Panc1 (cell line): ENCODE data around the gene CYP2B6. TPM values are rescaled to one million over a fixed set of nuclear protein-coding genes. Genes with fewer than 3 reads are reported as not detected.
A peak's percentile ranks its signal among the peaks of the same experiment; 100 is the strongest.
"Not testable (repeated sequence)": the region's sequence is repeated elsewhere in the genome, so short reads cannot be mapped to it uniquely, and the experiment has no call there.

ENCODE experiments used
- ATAC-seq: fragments of 200-7000 bp; cut with Tn5 transposase; 2 replicates; pipeline ENCODE4 v1.9.1; 2020; ENCODE audit warnings: mild to moderate bottlenecking, moderate library complexity
- BruUV-seq: library from RNA; stranded (reverse); fragments of 400-500 nt; replicated peaks from 2 replicates; lab custom pipeline; 2021; lab: Mats Ljungman, UMichigan
- CTCF ChIA-PET: fragments of 300-600 bp; sonication (Branson Sonifier 250); formaldehyde crosslinking; loops from one replicate; lab custom pipeline; 2022; ENCODE audit warnings: antibody characterized with exemption; lab: Charles Lee
- POLR2A ChIA-PET: fragments of 300-600 bp; sonication (Branson Sonifier 250); formaldehyde crosslinking; loops from one replicate; lab custom pipeline; 2022; ENCODE audit warnings: antibody characterized with exemption; lab: Charles Lee
- DNase-seq: peaks from one replicate; pipeline ENCODE4 v3.0.0-alpha.2; 2010; ENCODE audit warnings: low read depth, low spot score
- H3K27ac ChIP-seq: 2 replicates; pipeline ENCODE4 v1.5.1; 2011; ENCODE audit warnings: mild to moderate bottlenecking, low read length, inconsistent platforms
- H3K27me3 ChIP-seq: fragments of 200-500 bp; sonication (Bioruptor generic); 2 replicates; pipeline ENCODE4 v1.6.0; 2014; ENCODE audit warnings: low read length, inconsistent platforms; ENCODE audit not compliant: control insufficient read depth, insufficient read depth
- H3K36me3 ChIP-seq: fragments of 200-500 bp; sonication (Bioruptor generic); 2 replicates; pipeline ENCODE4 v1.5.1; 2014; ENCODE audit warnings: inconsistent platforms, mild to moderate bottlenecking, low read length, moderate library complexity; ENCODE audit not compliant: control insufficient read depth, insufficient read depth
- H3K4me1 ChIP-seq: 2 replicates; pipeline ENCODE4 v1.5.1; 2011; ENCODE audit warnings: inconsistent platforms, mild to moderate bottlenecking, low read length, moderate library complexity; ENCODE audit not compliant: control insufficient read depth, insufficient read depth
- H3K4me3 ChIP-seq, 2 experiments: 2 replicates each; pipeline ENCODE4 v1.5.1; 2011 to 2012; ENCODE audit warnings: low read depth in 2 of 2, low read length in 2 of 2, mild to moderate bottlenecking in 2 of 2, inconsistent platforms in 1 of 2, moderate library complexity in 1 of 2
- H3K9me3 ChIP-seq: fragments of 200-500 bp; sonication (Bioruptor generic); 2 replicates; pipeline ENCODE4 v1.5.1; 2014; ENCODE audit warnings: low read depth, mild to moderate bottlenecking, inconsistent platforms, low read length, moderate library complexity; ENCODE audit not compliant: control insufficient read depth, insufficient read depth
- CTCF ChIP-seq: fragments of 450-650 bp; IDR thresholded peaks from 2 replicates; pipeline ENCODE4 v1.5.1; 2017; ENCODE audit warnings: mild to moderate bottlenecking
- POLR2AphosphoS5 ChIP-seq: IDR thresholded peaks from 2 replicates; pipeline ENCODE4 v1.6.1; 2012; ENCODE audit warnings: mild to moderate bottlenecking, low read depth, low read length, moderate library complexity
- REST ChIP-seq, 2 experiments: IDR thresholded peaks; 2 replicates each; pipeline ENCODE4 v1.6.1; 2011 to 2012; ENCODE audit warnings: low read depth in 2 of 2, control low read depth in 1 of 2, low read length in 1 of 2, mild to moderate bottlenecking in 1 of 2, moderate library complexity in 1 of 2; ENCODE audit not compliant: insufficient read depth in 1 of 2
- SIN3A ChIP-seq: IDR thresholded peaks from 2 replicates; pipeline ENCODE4 v1.6.1; 2012; ENCODE audit warnings: low read depth, mild to moderate bottlenecking, low read length, moderate library complexity, borderline replicate concordance; ENCODE audit not compliant: insufficient read depth
- TCF7L2 ChIP-seq: IDR thresholded peaks from 2 replicates; pipeline ENCODE4 v1.6.1; 2011; ENCODE audit warnings: mild to moderate bottlenecking, low read depth, low read length, inconsistent platforms
- in situ Hi-C: cut with HindIII; loops from 2 replicates; pipeline ENCODE4 v1.10.0; 2016; ENCODE audit warnings: low sequenced_read_pairs, low pct_unique_long_range_greater_than_20kb
- intact Hi-C: fragments of 100-400 bp; cut with micrococcal nuclease; formaldehyde crosslinking; loops from one replicate; pipeline ENCODE4 v1.10.0; 2022; ENCODE audit not compliant: unreplicated experiment
- total RNA-seq: library from RNA; stranded (reverse); gene quantifications from one replicate; pipeline ENCODE4 v1.2.1, GENCODE V29; 2021; ENCODE audit not compliant: unreplicated experiment

Gene CYP2B6
- total RNA-seq, 1 experiment from 2014 or later = 0.26 TPM

DNA sequence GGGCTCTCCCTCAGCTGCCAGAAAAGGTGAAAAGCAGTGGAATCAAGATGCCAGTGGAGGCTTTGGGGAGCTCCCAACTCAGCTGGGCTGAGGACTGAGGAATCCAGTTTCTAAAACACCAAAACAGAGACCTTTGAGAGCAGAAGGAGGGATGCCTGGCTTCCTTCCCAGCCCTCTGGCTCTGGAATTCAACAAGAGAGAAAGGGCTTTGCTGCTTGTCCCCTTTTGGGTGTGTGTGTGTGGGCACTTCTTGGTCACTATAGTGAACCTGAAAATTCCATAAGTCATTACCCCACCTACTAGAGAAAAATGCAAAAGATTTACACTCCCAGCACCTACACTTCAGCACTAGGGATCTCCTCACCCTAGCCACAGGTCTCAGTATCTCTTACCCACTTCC is 30.3 kb upstream of the CYP2B6 start:
- intact Hi-C loops = no loop called here
- in situ Hi-C loops = no loop called here
- ChIA-PET POLR2A (no interaction called here), CTCF (no interaction called here)
- Histone ChIP-seq H3K9me3 (no peaks in the 10 kb centered on the region), H3K27me3 (no peaks in the 10 kb centered on the region), H3K4me3 (no peak overlapping the region), H3K27ac (peak overlapping the region; percentile 57; the same call in 1 of the 2 replicates), H3K4me1 (peaks cover 12% of the 10 kb centered on the region), H3K36me3 (no peaks in the 10 kb centered on the region)
- TF ChIP-seq SIN3A (no peak), CTCF (no peak), REST (IDR thresholded peaks at IDR 0.05; ENCODE audit: insufficient read depth in 1 of 2, low read depth in 2 of 2, low read length in 1 of 2) (no peak), TCF7L2 (no peak), POLR2AphosphoS5 (no peak)
- no TSS peak for BruUV-seq
- ATAC-seq (no peak), DNase-seq (no peak)

DNA sequence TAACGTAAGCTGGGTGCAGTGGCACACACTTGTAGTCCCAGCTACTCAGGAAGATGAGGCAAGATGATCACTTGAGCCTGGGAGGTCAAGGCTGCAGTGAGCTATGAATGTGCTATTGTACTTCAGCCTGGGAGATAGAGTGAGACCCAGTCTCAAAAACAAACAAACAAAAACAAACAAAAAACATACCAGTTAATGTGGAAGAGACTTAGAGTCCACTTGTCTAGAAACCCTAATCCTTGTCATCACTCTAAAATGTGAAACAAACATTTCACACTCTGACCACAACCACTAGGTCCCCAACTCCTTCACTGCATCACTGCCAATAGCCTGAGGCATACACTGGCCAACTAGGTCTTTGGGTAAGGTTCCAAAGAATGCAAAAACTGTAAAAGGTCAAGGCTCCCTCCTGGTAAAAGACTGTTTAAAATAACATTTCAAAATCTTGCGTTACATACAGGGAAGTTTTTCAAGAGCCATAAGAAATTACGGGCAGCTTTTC is 28.6 kb upstream of the CYP2B6 start:
- POLR2A ChIA-PET = no interaction called here
- TF ChIP-seq TCF7L2 = peak; percentile 50; the same call in 1 of the 2 replicates
- peak; percentile 35; the same call in 1 of the 2 replicates for TF ChIP-seq POLR2AphosphoS5
- no peak for TF ChIP-seq CTCF
- Histone ChIP-seq H3K9me3 (no peaks in the 10 kb centered on the region), H3K36me3 (no peaks in the 10 kb centered on the region), H3K27me3 (no peaks in the 10 kb centered on the region), H3K4me3 (peak overlapping the region in 1 of 2 experiments; percentile 11; a peak in 1 of 4 replicates), H3K27ac (peak overlapping the region; percentile 89), H3K4me1 (peaks cover 12% of the 10 kb centered on the region)
- DNase-seq = peak; percentile 27
- in situ Hi-C loops (no loop called here), intact Hi-C loops (no loop called here)
- peak; percentile 96 for ATAC-seq
- CTCF ChIA-PET = no interaction called here
- BruUV-seq = no TSS peak

DNA sequence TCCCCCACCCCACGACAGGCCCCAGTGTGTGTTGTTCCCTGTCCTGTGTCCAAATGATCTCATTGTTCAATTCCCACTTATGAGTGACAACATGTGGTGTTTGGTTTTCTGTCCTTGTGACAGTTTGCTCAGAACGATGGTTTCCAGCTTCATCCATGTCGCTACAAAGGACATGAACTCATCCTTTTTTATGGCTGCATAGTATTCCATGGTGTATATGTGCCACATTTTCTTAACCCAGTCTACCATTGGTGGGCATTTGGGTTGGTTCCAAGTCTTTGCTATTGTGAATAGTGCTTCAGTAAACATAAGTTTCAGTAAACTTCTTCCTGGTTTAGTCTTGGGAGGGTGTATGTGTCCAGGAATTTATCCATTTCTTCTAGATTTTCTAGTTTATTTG is 26.7 kb upstream of the CYP2B6 start:
- H3K4me3 ChIP-seq, in situ Hi-C loops, CTCF ChIA-PET, H3K27me3 ChIP-seq, H3K36me3 ChIP-seq, DNase-seq, BruUV-seq, H3K9me3 ChIP-seq, ATAC-seq, intact Hi-C loops, POLR2A ChIA-PET: not testable (repeated sequence)
- Histone ChIP-seq H3K27ac (peak overlapping the region; percentile 29; the same call in 1 of the 2 replicates), H3K4me1 (peaks cover 12% of the 10 kb centered on the region)

GRCh38 chr19:40965351-40965750 is 25.7 kb upstream of the CYP2B6 start:
- H3K27me3 ChIP-seq, POLR2A ChIA-PET, H3K4me3 ChIP-seq, H3K9me3 ChIP-seq, DNase-seq, CTCF ChIA-PET, ATAC-seq, in situ Hi-C loops, BruUV-seq, intact Hi-C loops, H3K36me3 ChIP-seq, H3K27ac ChIP-seq: not testable (repeated sequence)
- peaks cover 12% of the 10 kb centered on the region for H3K4me1 ChIP-seq
